Neural cell (in vitro differentiated cells): ENCODE results near the gene MGAT4A. TPM values are rescaled to one million over a fixed set of nuclear protein-coding genes. Genes with fewer than 3 reads are reported as not detected.

ENCODE experiments used
- H2AFZ ChIP-seq: fragments of 200-600, 300-800 bp; sonication (generic), shearing (Covaris generic); 2 replicates; pipeline ENCODE4 v1.6.0; 2014; ENCODE audit warnings: low read depth, mild to moderate bottlenecking, antibody characterized with exemption, low read length, moderate library complexity
- H3F3A ChIP-seq: fragments of 200-600 bp; shearing (Covaris generic); 2 replicates; pipeline ENCODE4 v1.6.1; 2016; ENCODE audit warnings: mild to moderate bottlenecking, moderate library complexity, mixed read lengths, antibody characterized with exemption, low read length; ENCODE audit not compliant: insufficient read depth, poor library complexity, severe bottlenecking
- H3K27ac ChIP-seq: fragments of 200-600, 300-800 bp; sonication (generic), shearing (Covaris generic); 2 replicates; pipeline ENCODE4 v1.5.1; 2014; ENCODE audit warnings: mild to moderate bottlenecking, low read length, moderate library complexity
- H3K27me3 ChIP-seq: fragments of 300-800, 200-600 bp; sonication (generic), shearing (Covaris generic); 2 replicates; pipeline ENCODE4 v1.6.0; 2014; ENCODE audit warnings: mild to moderate bottlenecking, low read depth, low read length, moderate library complexity; ENCODE audit not compliant: insufficient read depth
- H3K36me3 ChIP-seq: fragments of 300-800, 200-600 bp; sonication (generic), shearing (Covaris generic); 2 replicates; pipeline ENCODE4 v1.5.1; 2014; ENCODE audit warnings: mild to moderate bottlenecking, antibody characterized with exemption, low read length, moderate library complexity; ENCODE audit not compliant: insufficient read depth
- H3K4me2 ChIP-seq: fragments of 300-800, 200-600 bp; sonication (generic), shearing (Covaris generic); 2 replicates; pipeline ENCODE4 v1.6.0; 2014; ENCODE audit warnings: mild to moderate bottlenecking, low read length
- H3K4me3 ChIP-seq: fragments of 300-800, 200-600 bp; sonication (generic), shearing (Covaris generic); 2 replicates; pipeline ENCODE4 v1.5.1; 2014; ENCODE audit warnings: mild to moderate bottlenecking, low read length, moderate library complexity
- H3K79me2 ChIP-seq: fragments of 200-600 bp; shearing (Covaris generic); replicated peaks from 2 replicates; pipeline ENCODE4 v1.6.0; 2014; ENCODE audit warnings: mild to moderate bottlenecking, low read length, moderate library complexity; ENCODE audit not compliant: insufficient read depth
- H3K9ac ChIP-seq: fragments of 300-800, 200-600 bp; sonication (generic), shearing (Covaris generic); 2 replicates; pipeline ENCODE4 v1.6.1; 2016; ENCODE audit warnings: mild to moderate bottlenecking, low read length, mixed read lengths
- H3K9me2 ChIP-seq: fragments of 200-600 bp; shearing (Covaris generic); 2 replicates; pipeline ENCODE4 v1.6.1; 2016; ENCODE audit warnings: mild to moderate bottlenecking, low read length, mixed read lengths; ENCODE audit not compliant: insufficient read depth
- H3K9me3 ChIP-seq: fragments of 200-600, 300-800 bp; sonication (generic), shearing (Covaris generic); 2 replicates; pipeline ENCODE4 v1.6.1; 2016; ENCODE audit warnings: mild to moderate bottlenecking, mixed run types, low read length, moderate library complexity, mixed read lengths
- H4K20me1 ChIP-seq: fragments of 200-600 bp; shearing (Covaris generic); 2 replicates; pipeline ENCODE4 v1.6.1; 2016; ENCODE audit warnings: mild to moderate bottlenecking, mixed run types; ENCODE audit not compliant: insufficient read depth
- CTCF ChIP-seq: fragments of 450-650 bp; IDR thresholded peaks from 2 replicates; pipeline ENCODE4 v1.5.1; 2014; ENCODE audit warnings: antibody characterized with exemption, mild to moderate bottlenecking, moderate library complexity; ENCODE audit not compliant: poor library complexity, severe bottlenecking
- EP300 ChIP-seq: fragments of 450-650 bp; conservative IDR thresholded peaks from 2 replicates; pipeline ENCODE4 v1.6.1; 2014; ENCODE audit warnings: antibody characterized with exemption, mild to moderate bottlenecking, moderate library complexity; ENCODE audit not compliant: poor library complexity, severe bottlenecking
- MXI1 ChIP-seq: fragments of 450-650 bp; conservative IDR thresholded peaks from 2 replicates; pipeline ENCODE4 v1.6.1; 2014; ENCODE audit warnings: antibody characterized with exemption, mild to moderate bottlenecking; ENCODE audit not compliant: poor library complexity, severe bottlenecking
- POLR2AphosphoS5 ChIP-seq: IDR thresholded peaks from 2 replicates; pipeline ENCODE4 v1.6.1; 2012
- REST ChIP-seq: IDR thresholded peaks from 2 replicates; pipeline ENCODE4 v1.6.1; 2012; ENCODE audit warnings: borderline replicate concordance
- SMC3 ChIP-seq: fragments of 450-650 bp; conservative IDR thresholded peaks from 2 replicates; pipeline ENCODE4 v1.6.1; 2014; ENCODE audit warnings: antibody characterized with exemption, mild to moderate bottlenecking, moderate library complexity; ENCODE audit not compliant: poor library complexity
- TAF1 ChIP-seq: IDR thresholded peaks from 2 replicates; pipeline ENCODE4 v1.6.1; 2012; ENCODE audit warnings: low read depth
- polyA plus RNA-seq: library from polyadenylated mRNA; depleted of rRNA; stranded (reverse); fragments of >200 nt; gene quantifications from 2 replicates; pipeline ENCODE4 v1.2.3, GENCODE V29; 2014

The MGAT4A gene
- polyA plus RNA-seq, 1 donor from 2014 or later, result 54.8 TPM

- Histone ChIP-seq H3K9me2 (no peaks in the 10 kb centered on the region), H3K27me3 (no peaks in the 10 kb centered on the region), H3K4me2 (no peak overlapping the region), H3K79me2 (no peaks in the 10 kb centered on the region), H4K20me1 (no peaks in the 10 kb centered on the region), H2AFZ (no peak overlapping the region), H3F3A (no peaks in the 10 kb centered on the region), H3K36me3 (no peaks in the 10 kb centered on the region), H3K27ac (no peak overlapping the region), H3K9me3 (no peaks in the 10 kb centered on the region), H3K9ac (no peak overlapping the region), H3K4me3 (no peak overlapping the region)
- no peak for TF ChIP-seq SMC3
- TF ChIP-seq CTCF, result no peak
- TF ChIP-seq EP300, result no peak
- no peak for TF ChIP-seq MXI1
- no peak for TF ChIP-seq TAF1
- no peak for TF ChIP-seq POLR2AphosphoS5
- no peak for TF ChIP-seq REST
Measured at GRCh38 chr2:98749066-98749450, 18.1 kb upstream of the MGAT4A start.

GRCh38 chr2:98748292-98749065, 17.5 kb upstream of the MGAT4A start:
- Histone ChIP-seq H3K9ac (no peak overlapping the region), H2AFZ (no peak overlapping the region), H3K27me3 (no peaks in the 10 kb centered on the region), H3F3A (no peaks in the 10 kb centered on the region), H3K79me2 (no peaks in the 10 kb centered on the region), H3K9me3 (no peaks in the 10 kb centered on the region), H3K27ac (no peak overlapping the region), H4K20me1 (no peaks in the 10 kb centered on the region), H3K36me3 (no peaks in the 10 kb centered on the region), H3K4me3 (no peak overlapping the region), H3K9me2 (no peaks in the 10 kb centered on the region), H3K4me2 (no peak overlapping the region)
- TF ChIP-seq EP300, result no peak
- no peak for TF ChIP-seq TAF1
- TF ChIP-seq REST, result no peak
